Measurements from ENCODE around the gene TNFSF12.

GRCh38 chr17:7580604-7581575, 32.0 kb downstream of the TNFSF12 start:
- TF ChIP-seq CBX1 (IDR thresholded peaks at IDR 0.05; ENCODE audit: low read depth) (no peak), ZEB2 (IDR thresholded peaks at IDR 0.05) (peak; percentile 83), ZNF778 (CRISPR knock-in tag; IDR thresholded peaks at IDR 0.05) (no peak), SIN3A (IDR thresholded peaks at IDR 0.05; ENCODE audit: borderline replicate concordance in 2 of 2, control insufficient read depth in 1 of 2, low read depth in 2 of 2, low read length in 2 of 2) (no peak), ATF3 (IDR thresholded peaks at IDR 0.05) (no peak), ATF3 (CRISPR knock-in tag; conservative IDR thresholded peaks at IDR 0.05) (no peak), KDM5B (IDR thresholded peaks at IDR 0.05; ENCODE audit: insufficient replicate concordance, low read depth, low read length) (no peak), RAD21 (CRISPR knock-in tag; conservative IDR thresholded peaks at IDR 0.05 in 1 of 2, IDR thresholded peaks at IDR 0.05 in 1 of 2) (no peak), KLF16 (IDR thresholded peaks at IDR 0.05) (no peak), ZNF318 (IDR thresholded peaks at IDR 0.05; ENCODE audit: borderline replicate concordance in 1 of 2, low read depth in 1 of 2) (no peak), CTCF (IDR thresholded peaks at IDR 0.05 in 2 of 3, conservative IDR thresholded peaks at IDR 0.05 in 1 of 3; ENCODE audit: insufficient read depth in 2 of 3, low read depth in 1 of 3, low read length in 3 of 3) (no peak), ZBTB5 (IDR thresholded peaks at IDR 0.05) (no peak), L3MBTL2 (IDR thresholded peaks at IDR 0.05) (no peak), EP300 (IDR thresholded peaks at IDR 0.05; ENCODE audit: low read length) (no peak)
